Mesendoderm (in vitro differentiated cells): ENCODE data around the gene LOXL3.
"Not testable (repeated sequence)": the region's sequence is repeated elsewhere in the genome, so short reads cannot be mapped to it uniquely, and the experiment has no call there.

Source experiments
- DNase-seq: peaks from one replicate; pipeline ENCODE4 v3.0.0; 2013
- H2AK5ac ChIP-seq: 2 replicates; pipeline ENCODE4 v1.6.1; 2013; ENCODE audit warnings: low read length, inconsistent platforms
- H2BK120ac ChIP-seq: 2 replicates; pipeline ENCODE4 v1.6.1; 2013; ENCODE audit warnings: low read depth, mild to moderate bottlenecking, low read length, moderate library complexity, mixed read lengths
- H2BK15ac ChIP-seq: replicated peaks from 2 replicates; pipeline ENCODE4 v1.6.1; 2013; ENCODE audit warnings: low read depth, mild to moderate bottlenecking, moderate library complexity
- H2BK5ac ChIP-seq: 2 replicates; pipeline ENCODE4 v1.6.1; 2013; ENCODE audit warnings: low read length, inconsistent platforms
- H3K18ac ChIP-seq: 2 replicates; pipeline ENCODE4 v1.6.1; 2013; ENCODE audit warnings: mild to moderate bottlenecking, low read length, mixed read lengths
- H3K23ac ChIP-seq: one replicate; pipeline ENCODE4 v1.6.1; 2013; ENCODE audit warnings: low read length
- H3K27ac ChIP-seq: 2 replicates; pipeline ENCODE4 v1.5.1; 2013; ENCODE audit warnings: low read depth, mild to moderate bottlenecking, inconsistent platforms, low read length, moderate library complexity
- H3K27me3 ChIP-seq: 2 replicates; pipeline ENCODE4 v1.6.1; 2013; ENCODE audit warnings: low read length, control low read depth, mild to moderate bottlenecking, inconsistent platforms; ENCODE audit not compliant: insufficient read depth, poor library complexity
- H3K36me3 ChIP-seq: 2 replicates; pipeline ENCODE4 v1.6.1; 2013; ENCODE audit warnings: low read length, inconsistent platforms; ENCODE audit not compliant: control insufficient read depth, insufficient read depth
- H3K4ac ChIP-seq: one replicate; pipeline ENCODE4 v1.6.1; 2013; ENCODE audit warnings: low read depth, mild to moderate bottlenecking, low read length, moderate library complexity
- H3K4me1 ChIP-seq: 2 replicates; pipeline ENCODE4 v1.6.1; 2013; ENCODE audit warnings: low read depth, low read length, inconsistent platforms; ENCODE audit not compliant: control insufficient read depth
- H3K4me2 ChIP-seq: 2 replicates; pipeline ENCODE4 v1.6.1; 2013; ENCODE audit warnings: low read length
- H3K4me3 ChIP-seq: 2 replicates; pipeline ENCODE4 v1.5.1; 2013; ENCODE audit warnings: mild to moderate bottlenecking, low read length
- H3K56ac ChIP-seq: one replicate; pipeline ENCODE4 v1.6.1; 2013; ENCODE audit warnings: low read length
- H3K79me1 ChIP-seq: 2 replicates; pipeline ENCODE4 v1.6.1; 2013; ENCODE audit warnings: low read length, inconsistent platforms
- H3K79me2 ChIP-seq: 2 replicates; pipeline ENCODE4 v1.6.1; 2013; ENCODE audit warnings: mild to moderate bottlenecking, low read length; ENCODE audit not compliant: control insufficient read depth, insufficient read depth
- H3K9ac ChIP-seq: 2 replicates; pipeline ENCODE4 v1.6.1; 2013; ENCODE audit warnings: low read length, inconsistent platforms
- H4K5ac ChIP-seq: one replicate; pipeline ENCODE4 v1.6.1; 2013; ENCODE audit warnings: low read length
- H4K8ac ChIP-seq: one replicate; pipeline ENCODE4 v1.6.1; 2013; ENCODE audit warnings: low read depth, mild to moderate bottlenecking, control low read depth, low read length, moderate library complexity
- WGBS: extraction: QIAGEN DNeasy Blood & Tissue Kit; methylation state at CpG from one replicate; pipeline ENCODE4 v1.1.7; 2013; ENCODE audit warnings: low lambda C conversion rate, missing lambda C conversion rate; ENCODE audit not compliant: insufficient coverage; ENCODE audit errors: extremely low coverage; 5-methylcytosine and 5-hydroxymethylcytosine counted together

The LOXL3 gene

DNA sequence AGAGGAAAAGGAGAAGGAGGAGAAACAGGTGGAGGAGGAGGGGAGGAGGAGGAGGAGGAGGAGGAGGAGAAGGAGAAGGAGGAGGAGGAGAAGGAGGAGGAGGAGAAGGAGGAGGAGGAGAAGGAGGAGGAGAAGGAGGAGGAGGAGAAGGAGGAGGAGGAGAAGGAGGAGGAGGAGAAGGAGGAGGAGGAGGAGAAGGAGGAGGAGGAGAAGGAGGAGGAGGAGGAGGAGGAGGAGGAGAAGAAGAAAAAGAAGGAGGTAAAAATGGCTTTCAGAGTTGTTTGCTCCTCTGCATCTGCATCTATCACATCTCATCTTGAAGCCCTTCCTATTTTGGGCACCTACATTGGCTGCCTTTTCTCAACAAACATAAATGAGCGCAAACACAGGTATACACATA lies 7.3 kb upstream of the LOXL3 start:
- H3K4me1 ChIP-seq, H2BK15ac ChIP-seq, H3K18ac ChIP-seq, H3K23ac ChIP-seq, H3K27me3 ChIP-seq, H3K79me1 ChIP-seq, DNase-seq, H3K36me3 ChIP-seq, H2BK5ac ChIP-seq, H4K8ac ChIP-seq, H3K56ac ChIP-seq, H3K9ac ChIP-seq, H4K5ac ChIP-seq, H2BK120ac ChIP-seq, H3K4me3 ChIP-seq, H3K79me2 ChIP-seq, H3K4ac ChIP-seq, H3K4me2 ChIP-seq, H3K27ac ChIP-seq, H2AK5ac ChIP-seq: not testable (repeated sequence)
- no CpG with 5 or more reads among the region's 1 CpG for WGBS

DNA sequence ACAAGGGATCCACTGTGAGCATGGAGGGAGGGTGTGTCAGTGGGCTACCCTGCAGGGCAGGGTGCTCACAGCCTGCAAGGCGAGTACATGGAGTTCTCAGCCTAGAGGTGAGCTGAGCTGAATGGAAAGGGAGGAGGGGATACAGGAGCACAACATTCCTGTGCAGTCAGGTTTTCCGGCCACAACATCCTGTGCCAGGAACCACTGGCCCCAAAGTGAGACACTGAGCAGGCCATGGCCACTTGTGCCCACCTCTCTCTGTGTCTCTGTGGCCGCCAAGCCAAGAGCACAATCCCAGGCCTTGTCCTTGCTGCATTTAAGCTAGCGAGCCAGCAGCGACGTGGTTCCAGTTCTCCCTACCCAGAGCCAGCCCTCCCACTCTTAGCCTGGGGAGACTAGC lies 6.8 kb upstream of the LOXL3 start:
- Histone ChIP-seq H3K23ac (no peak overlapping the region), H3K4me2 (no peak overlapping the region), H4K5ac (no peak overlapping the region), H3K36me3 (no peaks in the 10 kb centered on the region), H2BK15ac (no peak overlapping the region), H2BK120ac (no peak overlapping the region), H3K56ac (no peak overlapping the region), H3K4me1 (peaks cover 3% of the 10 kb centered on the region), H3K4ac (no peak overlapping the region), H3K79me2 (no peaks in the 10 kb centered on the region), H2BK5ac (no peak overlapping the region), H3K27me3 (peaks cover 10% of the 10 kb centered on the region), H3K4me3 (no peak overlapping the region), H3K9ac (no peak overlapping the region), H3K27ac (no peak overlapping the region), H3K79me1 (no peaks in the 10 kb centered on the region), H3K18ac (no peak overlapping the region), H4K8ac (no peak overlapping the region), H2AK5ac (no peak overlapping the region)
- no CpG with 5 or more reads among the region's 6 CpGs for WGBS
- peak; percentile 22 for DNase-seq

DNA sequence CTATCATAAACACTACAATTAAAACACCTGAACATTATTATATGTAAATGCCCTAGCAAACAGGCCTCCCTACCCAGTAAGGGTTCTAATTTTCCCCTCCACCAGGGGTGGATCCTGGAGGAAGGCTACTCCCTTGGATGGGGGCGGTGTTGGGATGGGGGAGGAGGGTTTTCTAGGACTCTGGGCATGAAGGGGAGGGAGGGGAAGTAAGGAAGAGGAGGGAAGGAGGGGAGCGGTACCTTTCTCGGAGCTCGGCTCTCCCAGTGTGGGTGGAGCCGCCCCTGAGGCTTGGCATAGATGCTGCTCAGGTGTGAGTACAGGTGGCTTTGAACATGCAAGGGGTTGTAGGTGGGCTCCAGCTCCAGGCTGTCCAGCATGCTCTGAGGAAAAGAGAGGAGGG lies 6.2 kb upstream of the LOXL3 start:
- Histone ChIP-seq H4K8ac (no peak overlapping the region), H3K27me3 (peaks cover 14% of the 10 kb centered on the region), H3K79me1 (no peaks in the 10 kb centered on the region), H3K56ac (no peak overlapping the region), H2BK5ac (no peak overlapping the region), H4K5ac (no peak overlapping the region), H3K36me3 (no peaks in the 10 kb centered on the region), H3K23ac (no peak overlapping the region), H3K4ac (no peak overlapping the region), H3K27ac (no peak overlapping the region), H2AK5ac (no peak overlapping the region), H3K79me2 (no peaks in the 10 kb centered on the region), H3K4me3 (no peak overlapping the region), H3K9ac (no peak overlapping the region), H2BK120ac (no peak overlapping the region), H2BK15ac (no peak overlapping the region), H3K4me2 (no peak overlapping the region), H3K4me1 (peaks cover 3% of the 10 kb centered on the region), H3K18ac (no peak overlapping the region)
- WGBS = no CpG with 5 or more reads among the region's 5 CpGs
- DNase-seq = peak; percentile 40

DNA sequence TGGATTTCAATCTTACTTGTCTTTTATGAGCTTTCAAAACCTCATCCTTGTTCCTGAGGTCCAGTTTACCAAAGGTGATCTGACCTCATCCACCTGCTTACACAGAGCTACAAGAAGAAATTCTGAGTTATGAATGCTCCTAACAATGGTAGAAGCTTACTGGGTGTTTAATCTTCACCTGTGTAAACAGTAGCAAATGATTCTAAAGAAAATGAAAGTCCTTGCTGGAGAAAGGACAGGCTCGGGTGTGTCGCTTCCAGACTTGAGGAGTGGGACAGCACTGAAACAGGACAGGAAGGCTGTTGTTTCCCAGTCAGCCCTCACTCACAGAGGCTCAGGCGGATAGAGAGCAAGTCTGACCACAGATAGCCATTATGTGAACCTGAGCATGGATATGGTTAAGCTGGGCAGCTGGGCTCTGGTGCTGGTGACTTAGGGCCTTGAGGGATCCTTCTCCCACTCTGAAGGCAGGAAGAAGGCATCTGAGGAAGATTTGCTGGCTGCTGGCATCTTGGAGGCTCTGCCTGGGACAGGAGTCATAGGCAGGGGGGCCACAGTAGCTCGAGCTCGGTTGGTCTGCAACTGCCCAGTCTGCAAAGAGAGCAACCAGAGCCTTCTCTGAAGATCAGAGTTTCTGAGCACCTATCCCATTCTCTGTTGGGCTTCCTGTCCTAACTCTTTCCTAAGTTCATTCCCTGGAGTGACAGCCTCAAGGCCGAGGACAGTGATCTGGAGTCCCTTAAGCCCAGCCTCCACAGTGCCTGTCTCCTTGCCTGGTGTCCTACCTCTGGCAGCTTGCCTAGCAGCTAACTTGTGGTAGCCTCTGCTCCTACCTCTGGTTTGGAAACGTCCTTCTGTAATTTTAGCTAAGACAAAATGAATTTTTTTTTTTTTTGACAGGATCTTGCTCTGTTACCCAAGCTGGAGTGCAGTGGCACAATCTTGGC lies 4.8 kb upstream of the LOXL3 start:
- no peak overlapping the region for H3K4ac ChIP-seq
- H3K23ac ChIP-seq = no peak overlapping the region
- no CpG with 5 or more reads among the region's 7 CpGs for WGBS
- no peak overlapping the region for H3K4me2 ChIP-seq
- H4K8ac ChIP-seq = no peak overlapping the region
- H3K27ac ChIP-seq = no peak overlapping the region
- no peaks in the 10 kb centered on the region for H3K36me3 ChIP-seq
- H3K4me1 ChIP-seq = peaks cover 3% of the 10 kb centered on the region
- no peak overlapping the region for H4K5ac ChIP-seq
- no peak overlapping the region for H2BK15ac ChIP-seq
- no peak overlapping the region for H3K4me3 ChIP-seq
- no peak overlapping the region for H2AK5ac ChIP-seq
- peaks cover 14% of the 10 kb centered on the region for H3K27me3 ChIP-seq
- no peak overlapping the region for H3K9ac ChIP-seq
- H3K18ac ChIP-seq = no peak overlapping the region
- no peaks in the 10 kb centered on the region for H3K79me2 ChIP-seq
- H2BK120ac ChIP-seq = no peak overlapping the region
- no peak overlapping the region for H2BK5ac ChIP-seq
- no peaks in the 10 kb centered on the region for H3K79me1 ChIP-seq
- H3K56ac ChIP-seq = no peak overlapping the region
- no peak for DNase-seq

- H3K18ac ChIP-seq = no peak overlapping the region
- H3K79me2 ChIP-seq = no peaks in the 10 kb centered on the region
- H3K56ac ChIP-seq = no peak overlapping the region
- no peak for DNase-seq
- peaks cover 20% of the 10 kb centered on the region for H3K27me3 ChIP-seq
- H3K9ac ChIP-seq = no peak overlapping the region
- no peak overlapping the region for H3K27ac ChIP-seq
- H2BK5ac ChIP-seq = no peak overlapping the region
- no peak overlapping the region for H3K4me2 ChIP-seq
- no peaks in the 10 kb centered on the region for H3K79me1 ChIP-seq
- no peaks in the 10 kb centered on the region for H3K36me3 ChIP-seq
- no peak overlapping the region for H2BK15ac ChIP-seq
- no peak overlapping the region for H3K4me3 ChIP-seq
- H4K5ac ChIP-seq = no peak overlapping the region
- H3K4ac ChIP-seq = no peak overlapping the region
- no peak overlapping the region for H4K8ac ChIP-seq
- no CpG with 5 or more reads among the region's 6 CpGs for WGBS
- no peak overlapping the region for H2BK120ac ChIP-seq
- H3K23ac ChIP-seq = no peak overlapping the region
- H2AK5ac ChIP-seq = no peak overlapping the region
- H3K4me1 ChIP-seq = peaks cover 6% of the 10 kb centered on the region
Measured at GRCh38 chr2:74556831-74557370, 3.2 kb upstream of the LOXL3 start.
